ENCODE measurements around the gene CAMK1D.

Gene CAMK1D

DNA sequence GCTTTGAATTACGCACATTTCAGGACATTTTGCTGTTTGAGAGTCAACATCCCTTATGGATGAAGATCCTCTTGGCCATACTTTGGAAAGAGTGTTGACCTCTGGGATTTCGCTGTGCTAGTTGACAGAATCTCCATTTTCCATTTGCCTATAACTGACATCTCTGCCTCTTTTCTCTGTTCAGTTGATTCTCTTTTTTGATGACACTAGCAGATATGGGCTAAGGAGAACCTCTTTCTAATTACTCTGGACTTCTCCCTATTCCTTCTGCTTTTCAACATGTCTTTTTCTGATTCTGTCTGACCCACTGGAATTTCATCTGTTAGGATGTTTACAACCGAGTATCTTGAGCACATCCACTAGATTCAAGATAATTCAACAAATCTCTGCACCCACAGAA is 311.5 kb downstream of the CAMK1D start:
- TF ChIP-seq CSDC2 (CRISPR knock-in tag; IDR thresholded peaks at IDR 0.05) (no peak), ESRRG (CRISPR knock-in tag; IDR thresholded peaks at IDR 0.05) (no peak), ZNF70 (CRISPR knock-in tag; IDR thresholded peaks at IDR 0.05) (no peak), RARB (CRISPR knock-in tag; IDR thresholded peaks at IDR 0.05) (no peak), ZNF565 (CRISPR knock-in tag; conservative IDR thresholded peaks at IDR 0.05; ENCODE audit: low read depth) (no peak), ZFP3 (CRISPR knock-in tag; IDR thresholded peaks at IDR 0.05) (no peak), ZNF8 (CRISPR knock-in tag; IDR thresholded peaks at IDR 0.05) (no peak), OSR1 (CRISPR knock-in tag; IDR thresholded peaks at IDR 0.05) (no peak), ZFP30 (CRISPR knock-in tag; IDR thresholded peaks at IDR 0.05) (no peak), SNAI2 (CRISPR knock-in tag; IDR thresholded peaks at IDR 0.05) (no peak)
- TF ChIP-seq, protein P1, sequence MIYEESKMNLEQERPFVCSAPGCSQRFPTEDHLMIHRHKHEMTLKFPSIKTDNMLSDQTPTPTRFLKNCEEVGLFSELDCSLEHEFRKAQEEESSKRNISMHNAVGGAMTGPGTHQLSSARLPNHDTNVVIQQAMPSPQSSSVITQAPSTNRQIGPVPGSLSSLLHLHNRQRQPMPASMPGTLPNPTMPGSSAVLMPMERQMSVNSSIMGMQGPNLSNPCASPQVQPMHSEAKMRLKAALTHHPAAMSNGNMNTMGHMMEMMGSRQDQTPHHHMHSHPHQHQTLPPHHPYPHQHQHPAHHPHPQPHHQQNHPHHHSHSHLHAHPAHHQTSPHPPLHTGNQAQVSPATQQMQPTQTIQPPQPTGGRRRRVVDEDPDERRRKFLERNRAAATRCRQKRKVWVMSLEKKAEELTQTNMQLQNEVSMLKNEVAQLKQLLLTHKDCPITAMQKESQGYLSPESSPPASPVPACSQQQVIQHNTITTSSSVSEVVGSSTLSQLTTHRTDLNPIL (CRISPR knock-in tag; IDR thresholded peaks at IDR 0.05; ENCODE audit: low read depth), result no peak
- TF ChIP-seq, protein P2, sequence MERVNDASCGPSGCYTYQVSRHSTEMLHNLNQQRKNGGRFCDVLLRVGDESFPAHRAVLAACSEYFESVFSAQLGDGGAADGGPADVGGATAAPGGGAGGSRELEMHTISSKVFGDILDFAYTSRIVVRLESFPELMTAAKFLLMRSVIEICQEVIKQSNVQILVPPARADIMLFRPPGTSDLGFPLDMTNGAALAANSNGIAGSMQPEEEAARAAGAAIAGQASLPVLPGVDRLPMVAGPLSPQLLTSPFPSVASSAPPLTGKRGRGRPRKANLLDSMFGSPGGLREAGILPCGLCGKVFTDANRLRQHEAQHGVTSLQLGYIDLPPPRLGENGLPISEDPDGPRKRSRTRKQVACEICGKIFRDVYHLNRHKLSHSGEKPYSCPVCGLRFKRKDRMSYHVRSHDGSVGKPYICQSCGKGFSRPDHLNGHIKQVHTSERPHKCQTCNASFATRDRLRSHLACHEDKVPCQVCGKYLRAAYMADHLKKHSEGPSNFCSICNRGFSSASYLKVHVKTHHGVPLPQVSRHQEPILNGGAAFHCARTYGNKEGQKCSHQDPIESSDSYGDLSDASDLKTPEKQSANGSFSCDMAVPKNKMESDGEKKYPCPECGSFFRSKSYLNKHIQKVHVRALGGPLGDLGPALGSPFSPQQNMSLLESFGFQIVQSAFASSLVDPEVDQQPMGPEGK (CRISPR knock-in tag; IDR thresholded peaks at IDR 0.05; ENCODE audit: borderline replicate concordance), result no peak
- TF ChIP-seq, protein P3, sequence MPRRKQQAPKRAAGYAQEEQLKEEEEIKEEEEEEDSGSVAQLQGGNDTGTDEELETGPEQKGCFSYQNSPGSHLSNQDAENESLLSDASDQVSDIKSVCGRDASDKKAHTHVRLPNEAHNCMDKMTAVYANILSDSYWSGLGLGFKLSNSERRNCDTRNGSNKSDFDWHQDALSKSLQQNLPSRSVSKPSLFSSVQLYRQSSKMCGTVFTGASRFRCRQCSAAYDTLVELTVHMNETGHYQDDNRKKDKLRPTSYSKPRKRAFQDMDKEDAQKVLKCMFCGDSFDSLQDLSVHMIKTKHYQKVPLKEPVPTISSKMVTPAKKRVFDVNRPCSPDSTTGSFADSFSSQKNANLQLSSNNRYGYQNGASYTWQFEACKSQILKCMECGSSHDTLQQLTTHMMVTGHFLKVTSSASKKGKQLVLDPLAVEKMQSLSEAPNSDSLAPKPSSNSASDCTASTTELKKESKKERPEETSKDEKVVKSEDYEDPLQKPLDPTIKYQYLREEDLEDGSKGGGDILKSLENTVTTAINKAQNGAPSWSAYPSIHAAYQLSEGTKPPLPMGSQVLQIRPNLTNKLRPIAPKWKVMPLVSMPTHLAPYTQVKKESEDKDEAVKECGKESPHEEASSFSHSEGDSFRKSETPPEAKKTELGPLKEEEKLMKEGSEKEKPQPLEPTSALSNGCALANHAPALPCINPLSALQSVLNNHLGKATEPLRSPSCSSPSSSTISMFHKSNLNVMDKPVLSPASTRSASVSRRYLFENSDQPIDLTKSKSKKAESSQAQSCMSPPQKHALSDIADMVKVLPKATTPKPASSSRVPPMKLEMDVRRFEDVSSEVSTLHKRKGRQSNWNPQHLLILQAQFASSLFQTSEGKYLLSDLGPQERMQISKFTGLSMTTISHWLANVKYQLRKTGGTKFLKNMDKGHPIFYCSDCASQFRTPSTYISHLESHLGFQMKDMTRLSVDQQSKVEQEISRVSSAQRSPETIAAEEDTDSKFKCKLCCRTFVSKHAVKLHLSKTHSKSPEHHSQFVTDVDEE (CRISPR knock-in tag; IDR thresholded peaks at IDR 0.05), result no peak
- TF ChIP-seq, protein P4, sequence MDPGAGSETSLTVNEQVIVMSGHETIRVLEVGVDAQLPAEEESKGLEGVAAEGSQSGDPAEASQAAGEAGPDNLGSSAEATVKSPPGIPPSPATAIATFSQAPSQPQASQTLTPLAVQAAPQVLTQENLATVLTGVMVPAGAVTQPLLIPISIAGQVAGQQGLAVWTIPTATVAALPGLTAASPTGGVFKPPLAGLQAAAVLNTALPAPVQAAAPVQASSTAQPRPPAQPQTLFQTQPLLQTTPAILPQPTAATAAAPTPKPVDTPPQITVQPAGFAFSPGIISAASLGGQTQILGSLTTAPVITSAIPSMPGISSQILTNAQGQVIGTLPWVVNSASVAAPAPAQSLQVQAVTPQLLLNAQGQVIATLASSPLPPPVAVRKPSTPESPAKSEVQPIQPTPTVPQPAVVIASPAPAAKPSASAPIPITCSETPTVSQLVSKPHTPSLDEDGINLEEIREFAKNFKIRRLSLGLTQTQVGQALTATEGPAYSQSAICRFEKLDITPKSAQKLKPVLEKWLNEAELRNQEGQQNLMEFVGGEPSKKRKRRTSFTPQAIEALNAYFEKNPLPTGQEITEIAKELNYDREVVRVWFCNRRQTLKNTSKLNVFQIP (CRISPR knock-in tag; IDR thresholded peaks at IDR 0.05; ENCODE audit: borderline replicate concordance, low read depth), result no peak
- ATAC-seq, result no peak

DNA sequence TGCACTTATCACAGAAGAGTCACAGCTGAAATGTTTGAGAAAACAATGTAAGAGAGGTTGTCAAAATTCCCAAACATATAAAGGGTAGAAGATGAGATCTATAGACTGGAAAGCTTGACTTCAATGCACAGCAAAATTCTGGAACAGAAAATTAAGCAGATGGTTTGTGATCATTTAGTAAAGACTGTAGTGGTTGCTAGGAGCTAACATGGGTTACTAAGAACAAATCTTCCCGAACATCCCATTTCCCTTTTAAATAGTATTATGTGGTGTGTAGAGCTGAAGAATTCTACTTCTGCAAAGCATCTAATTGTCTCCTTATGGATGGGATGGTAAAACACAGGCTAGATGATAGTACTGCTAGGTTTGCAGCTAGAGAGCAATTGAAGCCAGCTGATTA is 312.3 kb downstream of the CAMK1D start:
- TF ChIP-seq ISL1 (CRISPR knock-in tag; IDR thresholded peaks at IDR 0.05) (no peak), ZNF8 (CRISPR knock-in tag; IDR thresholded peaks at IDR 0.05) (no peak), ZNF70 (CRISPR knock-in tag; IDR thresholded peaks at IDR 0.05) (no peak), OSR1 (CRISPR knock-in tag; IDR thresholded peaks at IDR 0.05) (no peak), ESRRG (CRISPR knock-in tag; IDR thresholded peaks at IDR 0.05) (no peak), ZFP30 (CRISPR knock-in tag; IDR thresholded peaks at IDR 0.05) (no peak), PPARA (CRISPR knock-in tag; IDR thresholded peaks at IDR 0.05; ENCODE audit: borderline replicate concordance) (no peak), CSDC2 (CRISPR knock-in tag; IDR thresholded peaks at IDR 0.05) (no peak), ZNF565 (CRISPR knock-in tag; conservative IDR thresholded peaks at IDR 0.05; ENCODE audit: low read depth) (no peak), RARB (CRISPR knock-in tag; IDR thresholded peaks at IDR 0.05) (no peak), ZC3H10 (CRISPR knock-in tag; IDR thresholded peaks at IDR 0.05) (no peak), BACH2 (CRISPR knock-in tag; IDR thresholded peaks at IDR 0.05; ENCODE audit: borderline replicate concordance) (no peak)
- TF ChIP-seq, protein P2 (CRISPR knock-in tag; IDR thresholded peaks at IDR 0.05; ENCODE audit: borderline replicate concordance), result no peak
- TF ChIP-seq, protein P5, sequence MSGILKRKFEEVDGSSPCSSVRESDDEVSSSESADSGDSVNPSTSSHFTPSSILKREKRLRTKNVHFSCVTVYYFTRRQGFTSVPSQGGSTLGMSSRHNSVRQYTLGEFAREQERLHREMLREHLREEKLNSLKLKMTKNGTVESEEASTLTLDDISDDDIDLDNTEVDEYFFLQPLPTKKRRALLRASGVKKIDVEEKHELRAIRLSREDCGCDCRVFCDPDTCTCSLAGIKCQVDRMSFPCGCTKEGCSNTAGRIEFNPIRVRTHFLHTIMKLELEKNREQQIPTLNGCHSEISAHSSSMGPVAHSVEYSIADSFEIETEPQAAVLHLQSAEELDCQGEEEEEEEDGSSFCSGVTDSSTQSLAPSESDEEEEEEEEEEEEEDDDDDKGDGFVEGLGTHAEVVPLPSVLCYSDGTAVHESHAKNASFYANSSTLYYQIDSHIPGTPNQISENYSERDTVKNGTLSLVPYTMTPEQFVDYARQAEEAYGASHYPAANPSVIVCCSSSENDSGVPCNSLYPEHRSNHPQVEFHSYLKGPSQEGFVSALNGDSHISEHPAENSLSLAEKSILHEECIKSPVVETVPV (CRISPR knock-in tag; IDR thresholded peaks at IDR 0.05), result no peak
- ATAC-seq, result no peak

Data from SK-N-SH treated with all-trans-retinoic acid at 6 μM for 48 hours (cell line).